ENCODE measurements around the gene MFAP2. TPM values are rescaled to one million over a fixed set of nuclear protein-coding genes. Genes with fewer than 3 reads are reported as not detected.

MFAP2 gene
- total RNA-seq, 1 donor from 2014 or later, result 170 TPM

DNA sequence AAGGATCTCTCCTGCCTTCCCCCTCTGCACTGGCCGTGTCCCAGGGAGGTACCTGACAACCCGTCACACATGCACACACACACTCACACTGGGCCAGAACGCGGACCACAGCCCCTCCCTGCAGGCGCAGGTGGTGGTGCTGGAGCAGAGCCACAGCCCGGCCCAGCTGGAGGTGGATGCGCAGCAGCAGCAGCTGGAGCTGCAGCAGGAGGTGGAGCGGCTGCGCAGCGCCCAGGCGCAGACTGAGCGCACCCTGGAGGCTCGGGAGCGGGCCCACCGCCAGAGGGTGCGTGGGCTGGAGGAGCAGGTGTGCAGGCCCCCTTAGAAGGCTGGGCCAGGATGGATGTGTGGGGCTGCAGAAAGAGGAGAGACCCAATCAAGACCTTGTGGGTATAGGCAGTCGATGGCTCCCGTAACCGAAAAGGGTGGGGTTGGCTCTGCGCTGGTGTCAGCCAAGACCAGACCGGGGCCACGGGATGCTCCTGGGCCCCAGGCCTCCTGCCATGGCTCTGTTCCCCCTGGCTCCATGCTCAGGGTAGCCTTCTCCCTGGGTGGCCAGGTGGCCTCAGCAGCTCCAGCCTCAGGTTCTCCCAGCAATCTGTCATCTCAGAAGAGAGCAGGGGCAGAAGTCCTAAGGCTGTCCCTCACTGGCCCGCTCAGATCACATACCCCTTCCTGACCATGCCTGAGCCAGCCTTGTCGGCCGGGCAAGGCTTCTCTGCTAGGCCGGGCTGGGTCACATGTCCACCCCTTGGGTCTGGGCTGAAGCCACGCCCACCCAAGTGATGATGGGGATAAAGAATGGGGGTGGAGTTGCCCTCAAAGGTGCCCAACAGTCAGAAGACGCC, 8.9 kb downstream of the MFAP2 start:
- Mint-ChIP-seq H3K27ac (peak overlapping the region; percentile 29), H3K36me3 (ENCODE audit: insufficient read depth) (peaks cover 6% of the 10 kb centered on the region), H3K4me3 (ENCODE audit: low read depth) (no peak overlapping the region), H3K9me3 (ENCODE audit: low read depth) (no peaks in the 10 kb centered on the region), H3K27me3 (no peaks in the 10 kb centered on the region), H3K4me1 (ENCODE audit: low read depth) (peaks cover 3% of the 10 kb centered on the region)
- TF ChIP-seq, protein P1, sequence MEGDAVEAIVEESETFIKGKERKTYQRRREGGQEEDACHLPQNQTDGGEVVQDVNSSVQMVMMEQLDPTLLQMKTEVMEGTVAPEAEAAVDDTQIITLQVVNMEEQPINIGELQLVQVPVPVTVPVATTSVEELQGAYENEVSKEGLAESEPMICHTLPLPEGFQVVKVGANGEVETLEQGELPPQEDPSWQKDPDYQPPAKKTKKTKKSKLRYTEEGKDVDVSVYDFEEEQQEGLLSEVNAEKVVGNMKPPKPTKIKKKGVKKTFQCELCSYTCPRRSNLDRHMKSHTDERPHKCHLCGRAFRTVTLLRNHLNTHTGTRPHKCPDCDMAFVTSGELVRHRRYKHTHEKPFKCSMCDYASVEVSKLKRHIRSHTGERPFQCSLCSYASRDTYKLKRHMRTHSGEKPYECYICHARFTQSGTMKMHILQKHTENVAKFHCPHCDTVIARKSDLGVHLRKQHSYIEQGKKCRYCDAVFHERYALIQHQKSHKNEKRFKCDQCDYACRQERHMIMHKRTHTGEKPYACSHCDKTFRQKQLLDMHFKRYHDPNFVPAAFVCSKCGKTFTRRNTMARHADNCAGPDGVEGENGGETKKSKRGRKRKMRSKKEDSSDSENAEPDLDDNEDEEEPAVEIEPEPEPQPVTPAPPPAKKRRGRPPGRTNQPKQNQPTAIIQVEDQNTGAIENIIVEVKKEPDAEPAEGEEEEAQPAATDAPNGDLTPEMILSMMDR (IDR thresholded peaks at IDR 0.05; ENCODE audit: unreplicated experiment), result no peak
- DNase-seq (ENCODE audit: low spot score, unreplicated experiment), result no peak

DNA sequence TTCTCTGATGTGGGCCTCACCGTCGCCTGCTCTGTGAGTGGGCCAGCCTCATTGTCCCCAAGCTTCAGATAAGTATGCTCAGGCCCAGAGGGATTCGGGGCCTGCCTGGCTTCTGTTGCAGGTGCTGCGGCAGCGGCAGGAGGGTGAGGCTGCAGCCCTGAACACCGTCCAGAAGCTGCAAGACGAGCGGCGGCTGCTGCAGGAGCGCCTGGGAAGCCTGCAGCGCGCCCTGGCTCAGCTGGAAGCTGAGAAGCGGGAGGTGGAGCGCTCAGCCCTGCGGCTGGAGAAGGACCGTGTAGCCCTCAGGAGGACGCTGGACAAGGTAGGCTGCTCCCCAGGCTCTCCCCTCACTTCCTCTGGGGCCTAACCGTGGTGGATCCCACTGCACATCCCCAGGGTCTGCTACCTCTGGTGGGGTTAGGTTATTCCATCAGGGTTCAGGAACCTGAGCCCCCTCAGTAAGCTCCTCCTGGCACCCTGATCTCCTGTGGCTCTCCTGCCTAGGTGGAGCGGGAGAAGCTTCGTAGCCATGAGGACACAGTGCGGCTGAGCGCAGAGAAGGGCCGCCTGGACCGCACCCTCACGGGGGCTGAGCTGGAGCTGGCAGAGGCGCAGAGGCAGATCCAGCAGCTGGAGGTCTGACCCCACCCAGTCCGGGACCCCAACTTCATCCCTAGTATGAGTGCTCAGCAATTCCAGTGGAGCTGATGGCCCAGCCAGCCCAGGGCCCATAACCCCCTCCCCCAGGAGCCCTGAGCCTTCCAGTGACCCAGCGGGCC, 10.1 kb downstream of the MFAP2 start:
- TF ChIP-seq, protein P1 (IDR thresholded peaks at IDR 0.05; ENCODE audit: unreplicated experiment), result no peak
- H3K9me3 Mint-ChIP-seq (ENCODE audit: low read depth), result no peaks in the 10 kb centered on the region
- DNase-seq (ENCODE audit: low spot score, unreplicated experiment), result no peak
- H3K27me3 Mint-ChIP-seq, result no peaks in the 10 kb centered on the region
- H3K36me3 Mint-ChIP-seq (ENCODE audit: insufficient read depth), result peaks cover 6% of the 10 kb centered on the region
- peaks cover 3% of the 10 kb centered on the region for H3K4me1 Mint-ChIP-seq (ENCODE audit: low read depth)
- no peak overlapping the region for H3K4me3 Mint-ChIP-seq (ENCODE audit: low read depth)
- H3K27ac Mint-ChIP-seq, result no peak overlapping the region

- Mint-ChIP-seq H3K9me3 (ENCODE audit: low read depth) (no peaks in the 10 kb centered on the region), H3K4me1 (ENCODE audit: low read depth) (peaks cover 3% of the 10 kb centered on the region), H3K4me3 (ENCODE audit: low read depth) (no peak overlapping the region), H3K36me3 (ENCODE audit: insufficient read depth) (peaks cover 6% of the 10 kb centered on the region), H3K27ac (no peak overlapping the region), H3K27me3 (no peaks in the 10 kb centered on the region)
- no peak for DNase-seq (ENCODE audit: low spot score, unreplicated experiment)
- TF ChIP-seq, protein P1 (IDR thresholded peaks at IDR 0.05; ENCODE audit: unreplicated experiment), result no peak
These were observed 10.8 kb downstream of the MFAP2 start for GRCh38 chr1:16969651-16970050.

GRCh38 chr1:16969057-16969611, 11.3 kb downstream of the MFAP2 start:
- Mint-ChIP-seq H3K36me3 (ENCODE audit: insufficient read depth) (peaks cover 6% of the 10 kb centered on the region), H3K9me3 (ENCODE audit: low read depth) (no peaks in the 10 kb centered on the region), H3K4me1 (ENCODE audit: low read depth) (peaks cover 3% of the 10 kb centered on the region), H3K27ac (no peak overlapping the region), H3K4me3 (ENCODE audit: low read depth) (no peak overlapping the region), H3K27me3 (no peaks in the 10 kb centered on the region)
- TF ChIP-seq, protein P1 (IDR thresholded peaks at IDR 0.05; ENCODE audit: unreplicated experiment), result no peak
- no peak for DNase-seq (ENCODE audit: low spot score, unreplicated experiment)

GRCh38 chr1:16968372-16968771, 12.0 kb downstream of the MFAP2 start:
- Mint-ChIP-seq H3K27ac (no peak overlapping the region), H3K9me3 (ENCODE audit: low read depth) (no peaks in the 10 kb centered on the region), H3K4me1 (ENCODE audit: low read depth) (peaks cover 3% of the 10 kb centered on the region), H3K4me3 (ENCODE audit: low read depth) (no peak overlapping the region), H3K27me3 (no peaks in the 10 kb centered on the region), H3K36me3 (ENCODE audit: insufficient read depth) (peaks cover 6% of the 10 kb centered on the region)
- no peak for DNase-seq (ENCODE audit: low spot score, unreplicated experiment)
- TF ChIP-seq, protein P1 (IDR thresholded peaks at IDR 0.05; ENCODE audit: unreplicated experiment), result no peak

All from progenitor cell of endocrine pancreas (in vitro differentiated cells).